Neural progenitor cell (in vitro differentiated cells): ENCODE measurements around the gene EXOSC7. TPM values are rescaled to one million over a fixed set of nuclear protein-coding genes. Genes with fewer than 3 reads are reported as not detected.

Experiments used
- DNase-seq: peaks from one replicate; pipeline ENCODE4 v3.0.0-alpha.2; 2016; ENCODE audit warnings: low spot score
- H2AFZ ChIP-seq: fragments of 200-600 bp; sonication (generic); replicated peaks from 2 replicates; pipeline ENCODE4 v1.6.1; 2016; ENCODE audit warnings: antibody characterized with exemption
- H3F3A ChIP-seq: fragments of 200-600 bp; sonication (generic); 2 replicates; pipeline ENCODE4 v1.6.1; 2016; ENCODE audit warnings: antibody characterized with exemption, low read depth
- H3K27ac ChIP-seq: fragments of 200-600 bp; sonication (generic); 2 replicates; pipeline ENCODE4 v1.5.1; 2016; ENCODE audit warnings: mild to moderate bottlenecking
- H3K27me3 ChIP-seq: fragments of 200-600 bp; sonication (generic); 2 replicates; pipeline ENCODE4 v1.6.1; 2016; ENCODE audit warnings: mild to moderate bottlenecking, moderate library complexity
- H3K36me3 ChIP-seq: fragments of 200-600 bp; sonication (generic); 2 replicates; pipeline ENCODE4 v1.5.1; 2016
- H3K4me1 ChIP-seq: fragments of 200-600 bp; sonication (generic); 2 replicates; pipeline ENCODE4 v1.6.1; 2016; ENCODE audit warnings: mixed run types
- H3K4me2 ChIP-seq: fragments of 200-600 bp; sonication (generic); 2 replicates; pipeline ENCODE4 v1.6.1; 2016
- H3K4me3 ChIP-seq: fragments of 200-600 bp; sonication (generic); 2 replicates; pipeline ENCODE4 v1.5.1; 2016
- H3K79me2 ChIP-seq: fragments of 200-600 bp; sonication (generic); 2 replicates; pipeline ENCODE4 v1.6.1; 2016; ENCODE audit warnings: low read depth
- H3K9ac ChIP-seq: fragments of 200-600 bp; sonication (generic); 2 replicates; pipeline ENCODE4 v1.6.1; 2016
- H3K9me3 ChIP-seq: fragments of 200-600 bp; sonication (generic); 2 replicates; pipeline ENCODE4 v1.5.1; 2016; ENCODE audit warnings: low read depth
- H4K20me1 ChIP-seq: fragments of 200-600 bp; sonication (generic); 2 replicates; pipeline ENCODE4 v1.6.1; 2016; ENCODE audit warnings: low read depth
- H3K27ac Mint-ChIP-seq: 3 replicates; pipeline ENCODE4 v1.8.0; 2021; ENCODE audit warnings: mixed read lengths
- H3K27me3 Mint-ChIP-seq: 2 replicates; pipeline ENCODE4 v1.8.0; 2022; ENCODE audit warnings: low read depth, mild to moderate bottlenecking, inconsistent platforms, moderate library complexity, mixed read lengths; ENCODE audit not compliant: insufficient read depth
- H3K36me3 Mint-ChIP-seq: 3 replicates; pipeline ENCODE4 v1.8.0; 2021; ENCODE audit warnings: mixed read lengths
- H3K4me1 Mint-ChIP-seq: 3 replicates; pipeline ENCODE4 v1.8.0; 2021; ENCODE audit warnings: mixed read lengths
- H3K4me3 Mint-ChIP-seq: 3 replicates; pipeline ENCODE4 v1.8.0; 2021; ENCODE audit warnings: mild to moderate bottlenecking, moderate library complexity, mixed read lengths
- H3K9me3 Mint-ChIP-seq: 3 replicates; pipeline ENCODE4 v1.8.0; 2020; ENCODE audit warnings: mixed read lengths
- CTCF ChIP-seq: fragments of 200-600 bp; sonication (generic); IDR thresholded peaks from 2 replicates; pipeline ENCODE4 v1.5.1; 2017; ENCODE audit warnings: antibody characterized with exemption, mild to moderate bottlenecking
- EZH2 ChIP-seq: fragments of 200-600 bp; sonication (generic); IDR thresholded peaks from 2 replicates; pipeline ENCODE4 v1.6.1; 2017; ENCODE audit warnings: antibody characterized with exemption, mild to moderate bottlenecking, moderate library complexity
- EZH2phosphoT487 ChIP-seq: fragments of 200-600 bp; sonication (generic); IDR thresholded peaks from 2 replicates; pipeline ENCODE4 v1.6.1; 2017; ENCODE audit warnings: antibody characterized with exemption
- total RNA-seq: library from RNA; depleted of rRNA; stranded (reverse); fragments of >200 nt; gene quantifications from 2 replicates; pipeline ENCODE4 v1.2.3, GENCODE V29; 2015; ENCODE audit warnings: low replicate concordance

Gene EXOSC7
- total RNA-seq, 1 donor from 2014 or later: 88.7 TPM

GRCh38 chr3:44963571-44964325, 12.3 kb upstream of the EXOSC7 start:
- H3K79me2 ChIP-seq: peaks cover 80% of the 10 kb centered on the region
- no peak overlapping the region for H3K27ac Mint-ChIP-seq
- H2AFZ ChIP-seq: no peak overlapping the region
- no peak overlapping the region for H3K27ac ChIP-seq
- no peak for TF ChIP-seq CTCF
- no peak for TF ChIP-seq EZH2phosphoT487
- no peak for TF ChIP-seq EZH2
- H3K9ac ChIP-seq: no peak overlapping the region
- no peak overlapping the region for H3K4me3 Mint-ChIP-seq
- H3K27me3 Mint-ChIP-seq: no peaks in the 10 kb centered on the region
- H3F3A ChIP-seq: no peaks in the 10 kb centered on the region
- H3K4me1 Mint-ChIP-seq: peaks cover 4% of the 10 kb centered on the region
- H3K4me2 ChIP-seq: no peak overlapping the region
- no peak overlapping the region for H3K4me3 ChIP-seq
- H3K4me1 ChIP-seq: no peaks in the 10 kb centered on the region
- no peaks in the 10 kb centered on the region for H3K36me3 ChIP-seq
- peaks cover 30% of the 10 kb centered on the region for H4K20me1 ChIP-seq
- DNase-seq: no peak
- no peaks in the 10 kb centered on the region for H3K9me3 Mint-ChIP-seq
- no peaks in the 10 kb centered on the region for H3K36me3 Mint-ChIP-seq
- no peaks in the 10 kb centered on the region for H3K9me3 ChIP-seq
- H3K27me3 ChIP-seq: no peaks in the 10 kb centered on the region

DNA sequence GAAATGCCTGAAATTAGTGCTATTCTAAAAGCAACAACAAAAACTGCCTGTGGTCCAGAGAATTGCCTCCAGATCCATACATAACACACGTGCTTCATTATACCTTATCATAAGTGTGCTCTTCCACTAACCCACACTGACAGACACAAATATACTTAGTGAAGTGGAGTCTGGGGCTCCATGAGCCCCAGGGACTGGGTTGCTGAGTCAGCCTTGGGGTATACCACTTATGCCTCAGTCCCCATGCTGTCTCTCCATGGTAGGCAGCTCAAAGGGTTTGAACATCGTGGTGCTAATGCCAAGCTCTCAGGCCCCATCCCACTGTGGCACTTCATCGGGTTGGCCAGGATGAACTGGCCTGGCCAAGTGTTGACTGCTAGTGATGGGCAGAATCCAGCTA, 10.9 kb upstream of the EXOSC7 start:
- no peaks in the 10 kb centered on the region for H3K27me3 Mint-ChIP-seq
- no peaks in the 10 kb centered on the region for H3K4me1 ChIP-seq
- TF ChIP-seq EZH2phosphoT487: no peak
- TF ChIP-seq EZH2: no peak
- no peak for TF ChIP-seq CTCF
- H3K27me3 ChIP-seq: no peaks in the 10 kb centered on the region
- H3K4me3 ChIP-seq: no peak overlapping the region
- no peaks in the 10 kb centered on the region for H3K36me3 Mint-ChIP-seq
- no peaks in the 10 kb centered on the region for H3K9me3 Mint-ChIP-seq
- peaks cover 24% of the 10 kb centered on the region for H4K20me1 ChIP-seq
- H3K4me1 Mint-ChIP-seq: peaks cover 4% of the 10 kb centered on the region
- no peak overlapping the region for H3K27ac ChIP-seq
- H3K9me3 ChIP-seq: no peaks in the 10 kb centered on the region
- peaks cover 88% of the 10 kb centered on the region for H3K79me2 ChIP-seq
- no peaks in the 10 kb centered on the region for H3K36me3 ChIP-seq
- H3K4me2 ChIP-seq: no peak overlapping the region
- H3F3A ChIP-seq: no peaks in the 10 kb centered on the region
- no peak for DNase-seq
- H3K27ac Mint-ChIP-seq: no peak overlapping the region
- H3K9ac ChIP-seq: no peak overlapping the region
- H3K4me3 Mint-ChIP-seq: no peak overlapping the region
- no peak overlapping the region for H2AFZ ChIP-seq

DNA sequence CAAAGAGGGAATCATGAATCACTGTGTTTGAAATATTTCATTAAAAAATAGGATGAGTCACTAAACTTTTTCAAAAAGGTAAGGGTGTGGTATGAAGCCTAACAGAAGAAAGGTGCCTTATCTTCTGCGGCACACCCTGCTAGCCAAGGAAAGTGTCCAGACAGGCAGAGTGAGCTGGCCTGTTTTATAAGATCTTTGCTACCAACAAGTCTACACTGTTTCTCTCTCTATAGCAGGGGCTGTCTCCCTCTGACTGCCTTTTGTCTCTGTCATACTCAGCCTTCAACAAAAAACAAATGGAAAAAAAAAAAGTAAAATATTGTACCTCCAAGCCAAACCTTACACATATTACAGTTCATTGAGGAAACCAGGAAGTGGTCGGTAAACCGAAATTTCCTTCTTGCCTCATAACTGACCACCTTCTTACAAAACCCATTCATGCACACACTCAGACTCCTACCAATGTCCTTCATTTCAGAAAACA, 9.2 kb upstream of the EXOSC7 start:
- Mint-ChIP-seq H3K36me3 (no peaks in the 10 kb centered on the region), H3K27me3 (no peaks in the 10 kb centered on the region), H3K4me1 (peaks cover 4% of the 10 kb centered on the region), H3K4me3 (no peak overlapping the region), H3K9me3 (no peaks in the 10 kb centered on the region), H3K27ac (no peak overlapping the region)
- no peaks in the 10 kb centered on the region for H3K27me3 ChIP-seq
- H3K9me3 ChIP-seq: no peaks in the 10 kb centered on the region
- H2AFZ ChIP-seq: no peak overlapping the region
- no peaks in the 10 kb centered on the region for H3F3A ChIP-seq
- no peaks in the 10 kb centered on the region for H3K36me3 ChIP-seq
- H3K4me1 ChIP-seq: no peaks in the 10 kb centered on the region
- H3K27ac ChIP-seq: no peak overlapping the region
- TF ChIP-seq CTCF: no peak
- no peak for TF ChIP-seq EZH2
- no peak for TF ChIP-seq EZH2phosphoT487
- H3K9ac ChIP-seq: no peak overlapping the region
- peaks cover 89% of the 10 kb centered on the region for H3K79me2 ChIP-seq
- no peak overlapping the region for H3K4me2 ChIP-seq
- no peak for DNase-seq
- H3K4me3 ChIP-seq: no peak overlapping the region
- peaks cover 23% of the 10 kb centered on the region for H4K20me1 ChIP-seq
